Retinal pigment epithelial cell (primary cell): ENCODE data around the gene C7orf57.

ENCODE experiments used
- DNase-seq: peaks from one replicate; pipeline ENCODE4 v3.0.0-alpha.2; 2010; ENCODE audit warnings: low read depth
- H3K4me3 ChIP-seq: 2 replicates; pipeline ENCODE4 v1.5.1; 2011; ENCODE audit warnings: mild to moderate bottlenecking, low read length, control low read depth, moderate library complexity
- TF ChIP-seq, protein P1 (sequence below): conservative IDR thresholded peaks from 2 replicates; pipeline ENCODE4 v1.5.1; 2011; ENCODE audit warnings: low read depth, low read length, control low read depth, inconsistent platforms

C7orf57 gene

DNA sequence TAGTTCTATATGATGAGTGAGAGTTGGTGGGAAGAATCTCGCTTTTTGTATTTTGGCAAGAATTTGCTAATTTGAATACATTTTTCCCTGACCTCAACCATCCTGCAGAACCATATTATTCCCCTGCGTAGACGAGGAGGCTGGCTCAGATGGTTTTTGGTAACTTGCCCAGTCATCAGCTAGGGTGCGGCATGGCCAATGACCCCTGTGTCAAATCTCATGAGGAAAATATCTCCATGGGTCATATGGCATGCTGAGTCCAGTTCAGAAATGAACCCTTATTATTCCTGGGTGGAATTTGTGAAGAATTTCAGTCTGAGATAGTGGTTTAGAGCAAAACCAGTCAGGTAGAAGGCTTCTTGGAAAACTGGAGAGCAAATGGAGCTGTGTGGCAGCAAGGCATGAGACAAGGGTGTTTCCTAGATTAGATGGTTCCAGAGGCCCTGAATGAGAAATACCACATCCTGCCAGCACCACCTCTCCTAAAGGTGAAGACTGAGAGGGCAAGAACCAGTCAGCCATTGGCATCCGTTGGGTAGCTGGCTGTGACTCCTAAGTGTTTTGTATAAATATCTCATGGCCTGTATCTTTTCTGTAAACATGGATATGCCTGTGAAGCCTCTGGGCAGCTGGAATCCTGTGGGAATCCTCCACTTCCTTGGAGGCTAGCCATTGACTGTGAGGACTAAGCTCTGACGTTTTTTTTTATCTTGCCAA lies 47.9 kb downstream of the C7orf57 start:
- peak; percentile 49 for DNase-seq

DNA sequence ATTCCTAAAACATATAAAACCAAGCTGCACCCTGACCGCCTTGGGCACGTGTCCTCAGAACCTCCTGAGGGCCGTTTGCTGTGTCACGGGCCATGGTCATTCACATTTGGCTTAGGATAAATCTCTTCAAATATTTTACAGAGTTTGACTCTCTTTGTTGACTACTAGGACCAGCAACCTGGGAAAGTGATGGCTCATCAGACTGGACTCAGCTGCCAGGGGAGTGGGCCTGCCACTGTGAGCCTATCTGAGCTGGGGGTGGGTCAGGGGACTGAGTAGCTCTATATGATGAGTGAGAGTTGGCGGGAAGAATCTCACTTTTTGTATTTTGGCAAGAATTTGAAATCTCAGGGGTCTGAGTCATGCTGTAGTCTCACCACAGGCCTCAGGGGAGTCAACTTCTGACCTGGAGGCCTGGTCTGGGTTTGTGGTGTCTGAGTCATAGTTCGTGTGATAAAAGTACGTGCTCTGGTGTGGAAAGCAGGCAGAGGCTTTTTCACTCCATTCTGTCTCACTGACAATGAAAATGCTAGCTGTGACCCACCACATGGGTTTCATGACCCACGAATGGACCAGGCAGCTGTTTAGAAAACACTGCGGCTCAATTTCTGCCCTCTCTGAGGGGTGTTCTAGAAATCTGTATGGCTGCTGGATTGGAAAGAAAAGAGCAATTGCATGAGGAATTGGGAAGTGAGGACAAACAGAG lies 49.5 kb downstream of the C7orf57 start:
- no peak overlapping the region for H3K4me3 ChIP-seq
- peak; percentile 97 for DNase-seq
- TF ChIP-seq, protein P1, sequence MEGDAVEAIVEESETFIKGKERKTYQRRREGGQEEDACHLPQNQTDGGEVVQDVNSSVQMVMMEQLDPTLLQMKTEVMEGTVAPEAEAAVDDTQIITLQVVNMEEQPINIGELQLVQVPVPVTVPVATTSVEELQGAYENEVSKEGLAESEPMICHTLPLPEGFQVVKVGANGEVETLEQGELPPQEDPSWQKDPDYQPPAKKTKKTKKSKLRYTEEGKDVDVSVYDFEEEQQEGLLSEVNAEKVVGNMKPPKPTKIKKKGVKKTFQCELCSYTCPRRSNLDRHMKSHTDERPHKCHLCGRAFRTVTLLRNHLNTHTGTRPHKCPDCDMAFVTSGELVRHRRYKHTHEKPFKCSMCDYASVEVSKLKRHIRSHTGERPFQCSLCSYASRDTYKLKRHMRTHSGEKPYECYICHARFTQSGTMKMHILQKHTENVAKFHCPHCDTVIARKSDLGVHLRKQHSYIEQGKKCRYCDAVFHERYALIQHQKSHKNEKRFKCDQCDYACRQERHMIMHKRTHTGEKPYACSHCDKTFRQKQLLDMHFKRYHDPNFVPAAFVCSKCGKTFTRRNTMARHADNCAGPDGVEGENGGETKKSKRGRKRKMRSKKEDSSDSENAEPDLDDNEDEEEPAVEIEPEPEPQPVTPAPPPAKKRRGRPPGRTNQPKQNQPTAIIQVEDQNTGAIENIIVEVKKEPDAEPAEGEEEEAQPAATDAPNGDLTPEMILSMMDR = no peak

More for the DNA sequence above, 47.9 kb downstream of the C7orf57 start:
- TF ChIP-seq, protein P1 = no peak
- no peak overlapping the region for H3K4me3 ChIP-seq

DNA sequence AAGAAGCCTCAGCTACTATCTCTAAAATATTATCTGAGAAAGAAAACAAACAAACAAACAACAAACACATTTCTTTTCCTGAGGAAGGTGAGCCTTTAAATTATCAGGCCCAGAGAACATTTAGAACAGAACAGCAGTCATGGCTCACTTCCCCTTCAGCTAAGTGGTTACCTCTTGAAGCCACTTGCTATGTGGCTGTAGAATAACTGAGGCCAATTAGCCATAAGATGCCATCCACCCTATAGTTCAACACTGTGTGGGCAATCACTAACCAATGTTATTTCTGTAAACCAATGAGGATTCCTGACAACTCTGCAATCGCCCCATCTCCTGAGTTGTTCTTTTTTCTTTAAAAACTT lies 50.1 kb downstream of the C7orf57 start:
- TF ChIP-seq, protein P1 = no peak
- DNase-seq = no peak
- no peak overlapping the region for H3K4me3 ChIP-seq

DNA sequence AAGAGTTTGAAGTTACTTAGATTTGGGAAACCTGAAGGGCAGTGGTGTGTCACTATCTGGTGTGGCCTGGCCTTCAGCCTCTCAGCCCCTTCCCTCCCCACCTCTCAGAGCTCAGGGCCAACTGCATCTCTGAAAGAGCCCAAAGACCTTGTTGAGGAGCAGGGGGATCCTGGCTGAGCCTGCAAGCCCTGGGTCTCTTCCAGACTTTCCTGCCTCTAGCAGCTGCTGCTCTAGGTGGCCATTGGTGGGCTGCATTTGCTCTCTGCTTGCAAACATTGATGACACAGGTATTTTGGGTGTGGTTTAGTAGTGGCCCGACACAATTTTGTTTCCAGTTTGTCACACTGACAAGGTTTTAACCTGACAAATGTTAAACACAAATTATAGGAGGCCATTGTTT lies 50.6 kb downstream of the C7orf57 start:
- H3K4me3 ChIP-seq = no peak overlapping the region
- TF ChIP-seq, protein P1 = no peak
- no peak for DNase-seq

DNA sequence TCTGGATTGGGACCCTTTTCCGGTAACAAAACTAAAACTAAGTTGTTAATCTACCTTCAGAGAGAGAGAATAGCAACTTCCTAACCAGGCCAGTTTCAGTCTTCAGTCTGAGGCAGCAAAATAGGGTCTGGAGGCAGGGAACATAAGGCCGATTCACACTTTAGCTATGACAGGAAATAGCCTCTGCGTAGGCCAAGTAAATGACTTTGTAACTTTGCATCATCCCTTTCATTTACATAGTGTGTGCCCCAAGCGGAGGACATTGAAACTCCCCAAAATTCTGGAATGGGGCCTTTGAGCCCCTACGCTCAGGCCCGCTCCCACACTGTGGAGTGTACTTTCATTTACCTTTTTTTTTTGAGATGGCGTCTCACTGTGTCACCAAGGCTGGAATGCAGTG lies 52.0 kb downstream of the C7orf57 start:
- TF ChIP-seq, protein P1 = no peak
- no peak for DNase-seq
- no peak overlapping the region for H3K4me3 ChIP-seq

DNA sequence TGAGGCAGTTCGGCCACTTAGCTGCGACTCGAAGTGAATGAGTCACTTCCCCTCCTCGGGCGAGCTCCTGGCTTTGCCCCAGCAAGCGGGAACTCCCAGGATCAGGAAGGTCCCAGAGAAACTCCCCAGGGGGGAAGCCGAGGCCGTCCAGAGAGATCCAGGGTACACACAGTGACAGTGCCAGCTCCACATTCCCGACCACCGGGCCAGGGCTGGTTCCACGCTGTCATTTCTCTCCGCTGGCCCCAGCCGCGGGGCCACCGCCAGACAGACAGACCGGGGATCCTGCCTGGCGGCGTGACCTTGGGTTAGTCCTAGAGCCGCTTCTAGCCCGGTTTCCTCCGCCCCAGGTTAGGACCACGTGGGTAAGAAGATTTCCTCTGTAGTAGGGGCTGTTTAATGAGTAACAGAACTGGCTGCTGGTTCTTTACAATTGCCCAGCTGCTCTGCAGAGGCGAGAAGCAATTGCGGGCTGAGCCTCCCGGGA lies 53.3 kb downstream of the C7orf57 start:
- peak overlapping the region; percentile 82 for H3K4me3 ChIP-seq
- DNase-seq = peak; percentile 69
- TF ChIP-seq, protein P1 = no peak
